Left lung (tissue), 10 donors: ENCODE results near the gene GPR135. TPM values are rescaled to one million over a fixed set of nuclear protein-coding genes. Genes with fewer than 3 reads are reported as not detected.

ENCODE experiments used
- ATAC-seq: fragments of 200-7000 bp; cut with Tn5 transposase; one replicate; pipeline ENCODE4 v1.9.1; 2020; ENCODE audit warnings: moderate library complexity
- DNase-seq, 4 donors: peaks; one replicate each; pipeline ENCODE4 v3.0.0-alpha.2; 2013 to 2020
- H3K27ac ChIP-seq, 2 donors: fragments of 200-600 bp; sonication (generic) in 1 of 2; one replicate each; pipeline versions ENCODE4 v1.5.0 to v1.8.0; 2020 to 2021
- H3K27me3 ChIP-seq, 2 donors: fragments of 200-600 bp; sonication (generic) in 1 of 2; one replicate each; pipeline versions ENCODE4 v1.5.0 to v1.8.0; 2020 to 2021
- H3K36me3 ChIP-seq, 2 donors: fragments of 200-600 bp; sonication (generic) in 1 of 2; one replicate each; pipeline versions ENCODE4 v1.5.0 to v1.8.0; 2020 to 2021
- H3K4me1 ChIP-seq, 2 donors: fragments of 200-600 bp; one replicate each; pipeline ENCODE4 v1.8.0; 2021
- H3K4me3 ChIP-seq, 2 donors: fragments of 200-600 bp; sonication (generic) in 1 of 2; one replicate each; pipeline versions ENCODE4 v1.5.0 to v1.8.0; 2020 to 2021; ENCODE audit warnings: mild to moderate bottlenecking in 1 of 2
- H3K9me3 ChIP-seq, 2 donors: fragments of 200-600 bp; sonication (generic) in 1 of 2; one replicate each; pipeline versions ENCODE4 v1.5.0 to v1.8.0; 2020 to 2021
- CTCF ChIP-seq, 2 donors: fragments of 200-600 bp; sonication (generic) in 1 of 2; IDR thresholded peaks; one replicate each; pipeline versions ENCODE4 v1.5.0 to v1.8.0; 2021; ENCODE audit warnings: antibody characterized with exemption in 2 of 2
- intact Hi-C, 2 donors: fragments of 100-400 bp; cut with DNase I; formaldehyde crosslinking; loops; one replicate each; pipeline versions ENCODE4 v1.11.2 to v1.14.2; 2022
- polyA plus RNA-seq, 6 donors: library from polyadenylated mRNA; unstranded; fragments of 120-200 nt; gene quantifications; one replicate each; pipeline ENCODE4 v1.2.1, GENCODE V29; 2013; ENCODE audit not compliant: insufficient read length in 6 of 6
- total RNA-seq, 2 donors: library from RNA; stranded (reverse); fragmentation: NEBNext Ultra II Directional; extraction: Animal tissue kit (Norgen Biotek cat#: 25700); gene quantifications; one replicate each; pipeline ENCODE4 v1.2.1, GENCODE V29; 2021
- donor health status: DM: no; HTN: yes; CAD: no.
- donor health status: DM: no; HTN: no; CAD: no.

GPR135 gene
- total and polyA plus RNA-seq, 8 donors, result 1.7 to 6.9 (median 5.7) TPM

- DNase-seq (no peak), ATAC-seq (no peak)
- intact Hi-C loops, result no loop called here
- Histone ChIP-seq H3K4me3 (no peak overlapping the region), H3K9me3 (no peaks in the 10 kb centered on the region), H3K4me1 (no peaks in the 10 kb centered on the region), H3K36me3 (no peaks in the 10 kb centered on the region), H3K27me3 (no peaks in the 10 kb centered on the region), H3K27ac (no peak overlapping the region)
- no peak for TF ChIP-seq CTCF (IDR thresholded peaks at IDR 0.05)
Measured at GRCh38 chr14:59415836-59416602, 49.2 kb downstream of the GPR135 start.

Other genes starting within 250 kb of the GPR135 start
- 10 to 100 TPM; 15.8 to 21.2 TPM for gene L3HYPDH, start 19.0 kb upstream of the GPR135 start, total RNA-seq
- gene L3HYPDH, start 19.0 kb upstream of the GPR135 start, polyA plus RNA-seq, result 10 to 100 TPM; 37.3 to 54.9 (median 47.6) TPM
- 10 to 100 TPM; 41.6 to 53.3 TPM for gene JKAMP, start 19.1 kb upstream of the GPR135 start, total RNA-seq
- 10 to 100 TPM; 75.5 to 90.1 (median 83.0) TPM for gene JKAMP, start 19.1 kb upstream of the GPR135 start, polyA plus RNA-seq
- not detected for gene CCDC175, start 111.4 kb upstream of the GPR135 start, total RNA-seq
- under 1 TPM in 5 of 6 donors, not detected in 1; 0.30 to 0.66 (median 0.41) TPM for gene CCDC175, start 111.4 kb upstream of the GPR135 start, polyA plus RNA-seq